ENCODE results near the gene FAIM2.

DNA sequence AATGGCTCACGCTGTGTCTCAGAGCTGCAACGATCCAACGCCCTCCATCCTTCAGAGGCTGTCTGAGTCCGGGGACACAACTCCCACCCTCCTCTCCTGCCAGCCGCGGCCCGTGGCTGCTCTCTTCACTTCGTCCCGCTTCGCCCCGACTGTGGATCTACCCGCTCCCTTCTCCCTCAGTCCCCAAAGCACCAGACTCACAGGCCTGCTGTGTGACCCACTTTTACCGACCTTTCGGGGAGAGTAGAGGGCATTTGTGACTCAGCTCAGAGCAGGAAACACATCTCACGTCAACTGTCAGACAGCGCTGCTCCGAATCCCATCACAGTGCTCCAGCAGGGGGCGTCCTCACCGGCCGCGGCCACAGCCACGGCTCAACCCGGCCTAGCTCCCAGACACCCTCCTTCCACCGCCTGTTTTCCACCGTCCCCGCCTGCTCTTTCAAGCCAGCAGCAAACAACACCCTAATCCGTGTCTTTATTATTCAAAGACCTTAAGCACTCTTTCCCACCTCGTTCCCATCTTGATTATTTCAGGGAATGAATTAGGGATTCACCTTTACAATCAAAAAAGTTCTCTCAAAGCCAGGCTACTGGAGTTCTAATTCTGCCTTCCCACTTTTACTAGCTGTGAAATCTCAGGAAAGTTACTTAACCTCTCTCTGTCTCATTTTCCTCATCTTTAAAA, 41.8 kb upstream of the FAIM2 start:
- TF ChIP-seq POLR2A (IDR thresholded peaks at IDR 0.05) (no peak), EP300 (IDR thresholded peaks at IDR 0.05) (no peak)
- TF ChIP-seq, protein P1, sequence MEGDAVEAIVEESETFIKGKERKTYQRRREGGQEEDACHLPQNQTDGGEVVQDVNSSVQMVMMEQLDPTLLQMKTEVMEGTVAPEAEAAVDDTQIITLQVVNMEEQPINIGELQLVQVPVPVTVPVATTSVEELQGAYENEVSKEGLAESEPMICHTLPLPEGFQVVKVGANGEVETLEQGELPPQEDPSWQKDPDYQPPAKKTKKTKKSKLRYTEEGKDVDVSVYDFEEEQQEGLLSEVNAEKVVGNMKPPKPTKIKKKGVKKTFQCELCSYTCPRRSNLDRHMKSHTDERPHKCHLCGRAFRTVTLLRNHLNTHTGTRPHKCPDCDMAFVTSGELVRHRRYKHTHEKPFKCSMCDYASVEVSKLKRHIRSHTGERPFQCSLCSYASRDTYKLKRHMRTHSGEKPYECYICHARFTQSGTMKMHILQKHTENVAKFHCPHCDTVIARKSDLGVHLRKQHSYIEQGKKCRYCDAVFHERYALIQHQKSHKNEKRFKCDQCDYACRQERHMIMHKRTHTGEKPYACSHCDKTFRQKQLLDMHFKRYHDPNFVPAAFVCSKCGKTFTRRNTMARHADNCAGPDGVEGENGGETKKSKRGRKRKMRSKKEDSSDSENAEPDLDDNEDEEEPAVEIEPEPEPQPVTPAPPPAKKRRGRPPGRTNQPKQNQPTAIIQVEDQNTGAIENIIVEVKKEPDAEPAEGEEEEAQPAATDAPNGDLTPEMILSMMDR (IDR thresholded peaks at IDR 0.05), result peak; percentile 75 to 85 (median 80)

Data from upper lobe of left lung (tissue), 4 donors.